H9 (cell line): Measurements from ENCODE around the gene GLT1D1. TPM values are rescaled to one million over a fixed set of nuclear protein-coding genes. Genes with fewer than 3 reads are reported as not detected.

ENCODE experiments used
- DNase-seq: peaks from one replicate; pipeline ENCODE4 v3.0.0-alpha.2; 2017
- H2AFZ ChIP-seq: one replicate; pipeline ENCODE4 v1.6.1; 2013; ENCODE audit warnings: mild to moderate bottlenecking, low read length, control low read depth, moderate library complexity
- H2AK5ac ChIP-seq: 2 replicates; pipeline ENCODE4 v1.6.1; 2013; ENCODE audit warnings: low read length, control low read depth, mixed read lengths; ENCODE audit not compliant: insufficient read length
- H2BK120ac ChIP-seq: one replicate; pipeline ENCODE4 v1.6.1; 2013; ENCODE audit warnings: low read depth, mild to moderate bottlenecking, low read length, control low read depth, inconsistent platforms; ENCODE audit not compliant: poor library complexity, severe bottlenecking
- H2BK12ac ChIP-seq: 2 replicates; pipeline ENCODE4 v1.6.1; 2013; ENCODE audit warnings: low read length, control low read depth, mixed read lengths, low read depth; ENCODE audit not compliant: insufficient read length
- H2BK15ac ChIP-seq: 2 replicates; pipeline ENCODE4 v1.6.1; 2013; ENCODE audit warnings: low read depth, low read length, control low read depth
- H2BK20ac ChIP-seq: one replicate; pipeline ENCODE4 v1.6.1; 2013; ENCODE audit warnings: low read depth, mild to moderate bottlenecking, low read length, control low read depth, inconsistent platforms; ENCODE audit not compliant: poor library complexity, severe bottlenecking
- H2BK5ac ChIP-seq: 2 replicates; pipeline ENCODE4 v1.6.1; 2013; ENCODE audit warnings: low read length, control low read depth, mixed read lengths; ENCODE audit not compliant: insufficient read length
- H3K14ac ChIP-seq: 2 replicates; pipeline ENCODE4 v1.6.1; 2013; ENCODE audit warnings: low read length, control low read depth; ENCODE audit not compliant: insufficient read depth
- H3K18ac ChIP-seq: 2 replicates; pipeline ENCODE4 v1.6.1; 2013; ENCODE audit warnings: low read depth, mild to moderate bottlenecking, mixed read lengths, low read length, control low read depth; ENCODE audit not compliant: insufficient read length
- H3K23ac ChIP-seq: 2 replicates; pipeline ENCODE4 v1.6.1; 2013; ENCODE audit warnings: low read length, control low read depth, mixed read lengths, low read depth; ENCODE audit not compliant: insufficient read length
- H3K23me2 ChIP-seq: 2 replicates; pipeline ENCODE4 v1.6.1; 2013; ENCODE audit warnings: low read depth, mild to moderate bottlenecking, mixed read lengths, low read length, control low read depth; ENCODE audit not compliant: insufficient read length, poor library complexity, severe bottlenecking
- H3K27ac ChIP-seq: 2 replicates; pipeline ENCODE4 v1.5.1; 2013; ENCODE audit warnings: low read length, control low read depth, mixed read lengths, low read depth; ENCODE audit not compliant: insufficient read length
- H3K27me3 ChIP-seq: 2 replicates; pipeline ENCODE4 v1.6.1; 2013; ENCODE audit warnings: low read length, control low read depth, inconsistent platforms; ENCODE audit not compliant: insufficient read depth
- H3K4ac ChIP-seq: 2 replicates; pipeline ENCODE4 v1.6.1; 2013; ENCODE audit warnings: low read depth, mild to moderate bottlenecking, control low read depth, inconsistent platforms, low read length, moderate library complexity
- H3K4me1 ChIP-seq: 2 replicates; pipeline ENCODE4 v1.6.1; 2013; ENCODE audit warnings: low read length, control low read depth, inconsistent platforms; ENCODE audit not compliant: insufficient read depth
- H3K4me2 ChIP-seq: 2 replicates; pipeline ENCODE4 v1.6.1; 2013; ENCODE audit warnings: low read length, control low read depth, mixed read lengths; ENCODE audit not compliant: insufficient read length, insufficient read depth
- H3K56ac ChIP-seq: 2 replicates; pipeline ENCODE4 v1.6.1; 2013; ENCODE audit warnings: low read depth, mild to moderate bottlenecking, mixed read lengths, low read length, control low read depth; ENCODE audit not compliant: insufficient read length
- H3K79me1 ChIP-seq: 2 replicates; pipeline ENCODE4 v1.6.1; 2013; ENCODE audit warnings: low read depth, mild to moderate bottlenecking, moderate library complexity, low read length, control low read depth, inconsistent platforms; ENCODE audit not compliant: insufficient read depth, poor library complexity, severe bottlenecking
- H3K79me2 ChIP-seq: 2 replicates; pipeline ENCODE4 v1.6.1; 2013; ENCODE audit warnings: low read length, control low read depth, inconsistent platforms; ENCODE audit not compliant: insufficient read depth
- H3K9ac ChIP-seq: 2 replicates; pipeline ENCODE4 v1.6.1; 2013; ENCODE audit warnings: low read length, control low read depth, mixed read lengths; ENCODE audit not compliant: insufficient read length; ENCODE audit errors: extremely low read depth
- H3K9me3 ChIP-seq: one replicate; pipeline ENCODE4 v1.6.1; 2013; ENCODE audit warnings: low read depth, low read length, inconsistent platforms; ENCODE audit not compliant: control insufficient read depth
- H3T11ph ChIP-seq: one replicate; pipeline ENCODE4 v1.6.1; 2013; ENCODE audit warnings: mild to moderate bottlenecking, low read length, control low read depth, inconsistent platforms
- H4K20me1 ChIP-seq: one replicate; pipeline ENCODE4 v1.6.1; 2013; ENCODE audit not compliant: control insufficient read depth, insufficient read length, insufficient read depth
- H4K5ac ChIP-seq: 2 replicates; pipeline ENCODE4 v1.6.1; 2013; ENCODE audit warnings: low read depth, mild to moderate bottlenecking, mixed read lengths, low read length, control low read depth; ENCODE audit not compliant: insufficient read length
- H4K8ac ChIP-seq: replicated peaks from 2 replicates; pipeline ENCODE4 v1.6.1; 2013; ENCODE audit warnings: low read length, control low read depth, mixed read lengths, low read depth; ENCODE audit not compliant: insufficient read length
- H4K91ac ChIP-seq: 2 replicates; pipeline ENCODE4 v1.6.1; 2013; ENCODE audit warnings: low read depth, mild to moderate bottlenecking, moderate library complexity, mixed read lengths, low read length, control low read depth; ENCODE audit not compliant: insufficient read length
- H3K27ac Mint-ChIP-seq, 3 experiments: 2 replicates in 2 of 3; 3 replicates in 1 of 3; pipeline ENCODE4 v1.8.0; 2020 to 2021; ENCODE audit warnings: mixed read lengths in 3 of 3, mild to moderate bottlenecking in 1 of 3, moderate library complexity in 1 of 3
- H3K27me3 Mint-ChIP-seq: 2 replicates; pipeline ENCODE4 v1.8.0; 2021; ENCODE audit warnings: low read depth, mild to moderate bottlenecking, moderate library complexity, mixed read lengths
- H3K36me3 Mint-ChIP-seq, 3 experiments: 2 replicates in 2 of 3; 3 replicates in 1 of 3; pipeline ENCODE4 v1.8.0; 2020 to 2021; ENCODE audit warnings: low read depth in 3 of 3, mixed read lengths in 3 of 3; ENCODE audit not compliant: insufficient read depth in 1 of 3
- H3K4me1 Mint-ChIP-seq, 2 experiments: 2 replicates each; pipeline ENCODE4 v1.8.0; 2020; ENCODE audit warnings: mixed read lengths in 2 of 2
- H3K4me3 Mint-ChIP-seq, 2 experiments: 2 replicates in 1 of 2; 3 replicates in 1 of 2; pipeline ENCODE4 v1.8.0; 2020 to 2021; ENCODE audit warnings: mild to moderate bottlenecking in 2 of 2, mixed read lengths in 2 of 2, moderate library complexity in 1 of 2
- H3K9me3 Mint-ChIP-seq, 2 experiments: 2 replicates in 1 of 2; 3 replicates in 1 of 2; pipeline ENCODE4 v1.8.0; 2020; ENCODE audit warnings: mild to moderate bottlenecking in 2 of 2, mixed read lengths in 2 of 2, moderate library complexity in 1 of 2
- CTCF ChIP-seq: fragments of 200-600 bp; sonication (generic); conservative IDR thresholded peaks from 3 replicates; pipeline ENCODE4 v1.8.0; 2021; ENCODE audit warnings: antibody characterized with exemption, mild to moderate bottlenecking
- WGBS: extraction: QIAGEN DNeasy Blood & Tissue Kit; methylation state at CpG from one replicate; pipeline ENCODE4 v1.1.7; 2013; ENCODE audit warnings: missing lambda C conversion rate, low lambda C conversion rate, mixed read lengths; ENCODE audit not compliant: insufficient read length; ENCODE audit errors: extremely low coverage; 5-methylcytosine and 5-hydroxymethylcytosine counted together
- total RNA-seq: library from RNA; stranded (reverse); gene quantifications from 2 replicates; pipeline ENCODE4 v1.2.1, GENCODE V29; 2021

GLT1D1 gene
- total RNA-seq, 1 experiment from 2014 or later, result 7.0 TPM

- no peak for DNase-seq
- no peak overlapping the region for H3K4me2 ChIP-seq
- H2AFZ ChIP-seq, result no peak overlapping the region
- peaks cover 2% of the 10 kb centered on the region; the same call in 1 of the 2 replicates for H3K27me3 Mint-ChIP-seq
- H3K56ac ChIP-seq, result no peak overlapping the region
- H2BK20ac ChIP-seq, result no peak overlapping the region
- no peaks in the 10 kb centered on the region for H3K4me1 ChIP-seq
- H3K9me3 Mint-ChIP-seq, result no peaks in the 10 kb centered on the region
- H3K4ac ChIP-seq, result no peak overlapping the region
- H2BK12ac ChIP-seq, result no peak overlapping the region
- no peak overlapping the region for H2BK15ac ChIP-seq
- H3K79me1 ChIP-seq, result no peaks in the 10 kb centered on the region
- no peak overlapping the region for H2AK5ac ChIP-seq
- H4K91ac ChIP-seq, result no peak overlapping the region
- H3K36me3 Mint-ChIP-seq, result no peaks in the 10 kb centered on the region
- H4K20me1 ChIP-seq, result no peaks in the 10 kb centered on the region
- H2BK120ac ChIP-seq, result no peak overlapping the region
- no peak overlapping the region for H3K23ac ChIP-seq
- H3K79me2 ChIP-seq, result no peaks in the 10 kb centered on the region
- no peaks in the 10 kb centered on the region for H3K23me2 ChIP-seq
- no peak overlapping the region for H3K18ac ChIP-seq
- peaks cover 5 to 12% of the 10 kb centered on the region in 2 experiments; a peak in 3 of 4 replicates for H3K4me1 Mint-ChIP-seq
- H2BK5ac ChIP-seq, result no peak overlapping the region
- H3K27ac ChIP-seq, result no peak overlapping the region
- no peak overlapping the region for H3T11ph ChIP-seq
- H4K5ac ChIP-seq, result no peak overlapping the region
- no peak overlapping the region for H3K14ac ChIP-seq
- WGBS, result no CpG with 5 or more reads among the region's 20 CpGs
- H3K27ac Mint-ChIP-seq, result no peak overlapping the region
- H3K9me3 ChIP-seq, result no peaks in the 10 kb centered on the region
- H3K9ac ChIP-seq, result no peak overlapping the region
- no peaks in the 10 kb centered on the region for H3K27me3 ChIP-seq
- no peak overlapping the region for H3K4me3 Mint-ChIP-seq
- TF ChIP-seq CTCF, result no peak
- no peak overlapping the region for H4K8ac ChIP-seq
Measured at GRCh38 chr12:128932521-128932920, 79.2 kb downstream of the GLT1D1 start.
